ENCODE measurements around the gene ACSS1.

ACSS1 gene

DNA sequence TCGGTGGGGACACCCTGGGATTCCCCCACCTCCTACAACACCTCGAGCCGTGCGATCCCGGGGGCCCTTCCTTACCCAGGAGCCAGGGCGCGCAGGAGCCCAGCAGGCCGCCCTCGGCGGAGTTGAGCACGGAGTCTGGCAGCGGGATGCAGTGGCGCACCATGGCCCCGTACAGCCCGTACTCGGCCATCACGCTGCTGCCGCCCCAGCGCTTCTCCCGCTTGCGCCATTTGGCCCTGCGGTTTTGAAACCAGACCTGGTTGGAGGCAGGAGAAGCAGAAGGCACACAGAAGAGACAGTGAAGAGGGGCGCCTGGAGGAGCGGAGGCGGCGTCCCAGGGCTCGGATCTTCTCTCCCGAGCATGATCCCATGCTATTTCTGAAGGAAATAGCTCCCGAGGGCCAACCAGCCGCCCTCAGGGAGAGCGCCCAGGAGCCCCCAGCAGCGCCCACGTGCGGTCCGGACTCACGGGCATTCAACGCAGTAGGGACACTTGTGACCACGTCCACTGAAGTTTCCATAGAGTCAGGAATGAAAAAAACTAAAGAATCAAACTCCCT is 19.8 kb upstream of the ACSS1 start:
- DNase-seq, result no peak

DNA sequence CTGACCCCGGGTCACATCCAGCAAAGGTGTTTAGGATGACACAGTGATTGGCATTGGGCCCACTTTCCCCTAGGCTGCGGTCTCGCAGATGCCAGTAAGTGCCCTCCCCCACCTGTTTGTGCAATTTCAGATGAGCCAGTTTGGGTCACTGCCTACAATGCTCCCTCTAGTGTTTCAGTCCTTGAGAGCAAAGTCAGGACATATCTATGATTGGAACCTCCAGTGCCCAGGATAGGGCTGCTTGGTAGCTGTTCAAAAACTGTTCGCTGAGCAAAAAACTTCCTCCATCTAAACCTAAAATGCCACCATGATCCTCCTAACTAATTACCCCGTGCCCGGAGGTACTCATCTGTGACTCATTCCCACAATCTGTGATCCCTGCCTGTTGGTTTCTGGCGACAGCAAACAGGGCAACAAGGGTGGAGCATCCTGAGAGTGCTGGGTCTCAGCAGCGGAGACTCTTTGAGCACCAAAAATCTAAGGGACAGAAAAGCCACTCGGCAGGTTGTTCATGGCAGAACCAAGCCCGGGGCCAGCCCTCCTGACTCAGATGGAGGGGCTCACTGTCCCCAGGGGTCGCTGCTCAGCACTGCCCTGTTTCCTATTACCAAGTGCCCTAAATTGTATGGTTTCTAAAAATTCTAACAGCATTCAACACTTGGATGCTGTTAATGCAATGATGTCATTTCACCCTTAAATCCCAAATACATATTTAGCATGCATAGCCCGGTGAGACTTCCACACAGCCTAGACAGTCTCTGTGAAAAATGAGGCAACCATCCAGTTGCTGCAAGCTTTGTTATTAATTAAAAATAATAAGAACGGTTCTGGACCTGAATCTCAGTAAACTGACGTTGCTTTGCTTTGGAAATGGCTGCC is 19.0 kb upstream of the ACSS1 start:
- no peak for DNase-seq

DNA sequence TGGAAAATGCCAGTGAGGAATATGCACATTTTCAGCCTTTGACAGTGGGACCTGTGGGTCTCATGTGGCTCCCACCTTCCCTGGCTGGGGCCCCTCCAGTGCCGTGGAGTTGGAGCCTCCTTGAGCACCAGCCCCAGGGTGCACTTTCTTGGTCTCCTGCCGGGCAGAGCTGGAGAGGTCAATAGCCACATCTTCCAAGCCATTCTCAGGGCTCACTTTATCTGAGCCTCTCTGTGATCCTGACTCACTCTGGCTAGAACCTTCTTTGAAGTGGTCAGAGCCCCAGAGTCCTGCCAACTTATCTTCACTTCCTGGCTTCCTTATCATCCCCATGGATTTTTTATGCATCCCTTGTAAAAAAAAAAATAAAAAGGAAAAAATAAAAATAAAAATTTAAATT is 18.3 kb upstream of the ACSS1 start:
- no peak for DNase-seq

DNA sequence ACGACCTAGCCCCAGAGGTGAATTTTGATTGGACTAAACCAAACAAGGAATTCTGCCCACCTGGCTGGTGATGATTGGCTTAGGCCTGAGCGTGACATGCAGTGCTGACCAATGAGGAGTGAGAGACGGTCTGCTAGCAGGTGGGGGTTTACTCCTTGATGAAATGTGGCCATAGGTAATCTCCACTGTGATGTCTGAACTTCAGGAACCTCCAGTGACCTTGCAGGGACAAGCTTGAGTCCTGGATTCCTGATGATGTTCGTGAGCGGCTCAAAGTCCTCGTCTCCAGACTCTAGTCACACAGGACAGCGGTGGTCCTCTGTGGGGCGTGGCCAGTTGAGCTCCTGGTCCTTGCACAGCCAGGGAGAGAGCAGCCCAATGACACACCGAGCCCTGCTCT is 15.6 kb upstream of the ACSS1 start:
- no peak for DNase-seq

- DNase-seq, result no peak
Observed at GRCh38 chr20:25072226-25072811, 14.4 kb upstream of the ACSS1 start.

DNA sequence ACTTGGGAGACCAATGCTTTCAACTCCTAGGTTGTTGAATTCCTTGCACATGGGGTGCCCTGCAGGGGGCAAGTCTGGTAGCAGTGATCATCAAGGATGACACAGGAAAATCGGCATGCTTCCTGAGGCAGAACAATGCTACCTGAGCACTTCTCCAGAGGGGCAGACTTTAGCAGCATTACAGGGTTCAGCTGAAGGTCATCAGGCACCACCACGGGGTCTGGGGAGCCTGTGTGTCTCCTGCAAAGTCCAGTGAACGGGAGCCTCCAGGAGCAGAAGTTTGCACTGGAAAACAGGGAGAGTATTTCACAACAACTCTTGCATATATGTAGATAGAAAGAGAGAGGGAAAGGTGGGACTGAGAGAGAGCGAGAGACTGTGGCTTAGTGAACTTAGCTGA is 13.8 kb upstream of the ACSS1 start:
- no peak for DNase-seq

DNA sequence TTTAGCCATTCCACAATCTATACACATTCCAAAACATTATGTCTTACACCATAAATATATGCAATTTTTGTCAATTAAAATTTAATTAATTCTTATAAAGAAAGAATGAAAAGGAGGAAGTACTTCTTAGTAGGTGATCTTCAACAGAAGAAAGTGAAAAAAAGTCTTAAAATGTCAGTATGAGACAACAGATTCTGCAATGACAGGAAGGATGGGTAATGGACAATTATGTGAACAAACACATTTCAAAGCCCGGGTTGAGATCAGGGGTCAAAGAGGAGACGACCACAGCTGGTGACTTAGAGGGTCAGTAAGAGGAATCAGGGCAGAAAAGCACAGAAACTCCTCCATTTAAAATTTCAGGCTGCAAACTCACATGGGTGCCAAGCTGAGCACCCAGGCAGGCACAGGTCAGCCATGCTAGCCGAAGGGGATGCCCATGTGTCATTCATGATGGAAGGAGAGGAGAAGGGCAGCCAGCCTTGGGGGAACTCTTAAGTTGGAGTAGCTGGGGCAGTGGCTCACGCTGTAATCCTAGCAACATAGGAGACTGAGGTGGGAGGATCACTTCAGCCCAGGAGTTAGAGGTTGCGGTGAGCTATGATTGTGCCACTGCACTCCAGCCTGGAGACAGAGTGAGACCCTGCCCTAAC is 13.0 kb upstream of the ACSS1 start:
- DNase-seq, result no peak

DNA sequence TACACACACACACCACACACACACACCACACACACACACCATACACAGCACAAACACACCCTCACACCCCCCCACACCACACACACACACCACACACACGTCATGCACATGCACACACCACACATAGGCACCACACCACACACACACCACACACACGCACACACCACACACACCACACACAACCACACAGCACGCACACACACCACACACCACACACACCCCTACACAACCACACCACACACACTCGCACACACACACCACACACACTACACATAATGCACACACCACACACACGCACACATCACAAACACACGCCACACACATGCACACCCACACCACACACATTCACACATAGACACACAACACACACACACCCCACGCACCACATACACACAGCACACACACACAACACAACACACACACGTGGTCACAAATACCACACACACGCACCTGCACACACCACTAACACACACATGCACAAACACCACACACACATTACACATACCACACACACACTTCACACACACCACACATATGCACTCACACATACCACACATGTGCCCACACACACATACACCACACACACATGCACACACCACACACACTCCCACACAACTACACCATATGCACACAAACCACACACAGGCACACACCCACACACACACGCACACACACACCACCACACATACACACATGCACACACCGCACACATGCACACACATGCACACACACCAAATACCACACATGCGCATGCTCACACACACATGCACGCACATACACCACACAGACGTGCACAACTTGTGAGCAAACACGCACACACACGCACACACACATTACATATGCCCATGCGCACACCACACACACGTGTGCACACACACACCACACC is 9.4 kb upstream of the ACSS1 start:
- DNase-seq, result no peak

DNA sequence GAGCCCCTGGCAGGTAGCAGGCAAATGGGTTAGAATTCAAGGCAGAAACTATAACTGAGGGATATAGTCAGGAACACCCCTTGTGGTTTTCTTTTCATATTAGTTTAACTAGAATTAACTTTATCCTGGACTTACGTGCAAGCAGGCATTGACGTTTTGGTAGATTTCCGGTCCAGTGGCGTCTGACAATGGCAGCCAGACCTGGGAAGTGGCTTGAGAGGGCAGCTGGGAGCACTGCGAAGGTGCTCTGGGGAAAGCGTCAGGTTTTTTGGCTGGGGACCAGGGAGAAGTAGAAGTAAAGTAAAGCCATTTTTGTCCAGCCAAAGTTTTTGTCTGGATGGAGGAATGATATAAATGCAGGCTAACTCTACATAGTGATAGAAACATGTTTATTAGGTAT is 8.4 kb upstream of the ACSS1 start:
- DNase-seq, result no peak

GRCh38 chr20:25065625-25066338 is 7.8 kb upstream of the ACSS1 start:
- peak; percentile 69 for DNase-seq

DNA sequence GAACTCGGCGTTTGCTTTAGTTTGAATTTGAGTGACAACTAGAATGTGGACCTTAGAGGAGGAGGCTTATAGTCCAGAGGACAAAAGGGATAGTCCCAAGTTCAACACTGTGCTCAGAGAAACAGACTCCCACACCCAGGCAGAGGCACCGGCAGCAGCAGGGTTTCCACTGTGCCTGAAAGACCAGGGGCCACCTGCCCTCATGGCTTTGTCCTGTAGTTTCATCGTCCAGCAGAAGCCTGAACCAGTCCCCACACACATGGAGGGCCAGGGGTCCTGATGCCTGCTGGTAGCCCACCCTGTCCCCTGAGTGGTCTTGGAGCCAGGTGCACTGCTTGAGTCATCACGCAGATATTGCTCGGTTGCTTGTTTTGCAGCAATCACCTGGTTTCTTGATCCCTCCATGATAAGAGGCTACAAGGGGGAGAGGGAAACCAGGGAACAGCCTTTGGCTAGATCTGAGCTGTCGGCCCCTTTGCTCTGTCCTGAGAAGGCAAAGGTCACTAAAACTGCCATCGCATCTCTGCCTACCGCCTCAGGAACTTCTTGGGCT is 7.2 kb upstream of the ACSS1 start:
- no peak for DNase-seq

GRCh38 chr20:25064561-25065071 is 6.7 kb upstream of the ACSS1 start:
- no peak for DNase-seq

- no peak for DNase-seq
Observed at GRCh38 chr20:25063981-25064380, 6.0 kb upstream of the ACSS1 start.

- DNase-seq, result no peak
Observed at GRCh38 chr20:25063546-25063945, 5.6 kb upstream of the ACSS1 start.

DNA sequence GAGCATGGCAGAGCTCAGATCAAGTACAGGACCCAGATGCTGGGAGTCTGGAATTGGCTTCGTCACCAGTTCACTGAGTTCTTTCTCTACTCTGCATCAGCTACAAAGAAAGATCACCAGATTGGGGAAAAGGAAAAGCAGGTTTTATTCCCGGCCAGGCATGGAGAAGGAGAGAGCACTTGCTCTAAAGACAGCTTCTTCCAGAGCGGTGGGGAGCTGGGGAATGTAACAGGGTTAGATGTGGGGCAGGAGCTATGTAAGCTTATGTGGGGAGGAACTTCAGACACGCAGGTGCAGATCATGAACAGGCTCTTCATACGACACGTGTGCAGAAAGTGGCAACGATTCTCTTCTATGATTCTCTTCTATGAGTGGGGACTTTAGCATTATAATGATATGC is 4.9 kb upstream of the ACSS1 start:
- DNase-seq, result no peak

DNA sequence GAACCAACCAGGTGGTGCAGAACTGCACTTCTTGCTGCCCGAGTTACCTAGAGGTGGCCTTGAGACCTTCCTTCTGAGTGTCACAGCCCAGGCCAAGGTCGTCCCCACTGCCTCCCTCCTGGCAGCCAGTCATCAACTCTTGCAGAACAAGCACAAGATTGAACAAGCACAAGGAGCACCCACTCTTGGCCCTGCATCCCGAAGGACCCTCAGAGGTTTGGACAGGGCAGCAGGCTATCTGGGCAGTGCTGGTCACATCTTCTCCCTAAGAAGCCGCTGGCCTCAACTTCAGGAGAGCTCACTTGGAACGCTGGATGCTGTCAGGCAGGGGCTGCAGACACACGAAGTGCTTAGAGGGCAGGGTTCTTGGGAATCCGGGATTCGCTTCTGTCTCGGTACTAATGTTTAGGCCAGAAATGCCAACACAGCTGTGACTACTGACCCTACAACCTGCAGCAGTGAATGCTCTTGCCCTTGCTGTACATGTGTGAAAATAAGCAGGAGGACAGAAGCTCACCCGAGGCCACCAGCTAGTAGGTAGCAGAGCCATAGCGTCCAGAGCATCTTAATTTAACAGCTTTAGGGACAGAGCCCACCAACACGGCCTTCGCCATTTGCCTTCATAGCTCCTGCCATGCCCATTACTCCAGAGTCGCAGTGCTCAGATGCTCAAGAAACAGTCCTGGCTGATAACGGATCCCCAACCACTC is 4.0 kb upstream of the ACSS1 start:
- DNase-seq, result no peak

DNA sequence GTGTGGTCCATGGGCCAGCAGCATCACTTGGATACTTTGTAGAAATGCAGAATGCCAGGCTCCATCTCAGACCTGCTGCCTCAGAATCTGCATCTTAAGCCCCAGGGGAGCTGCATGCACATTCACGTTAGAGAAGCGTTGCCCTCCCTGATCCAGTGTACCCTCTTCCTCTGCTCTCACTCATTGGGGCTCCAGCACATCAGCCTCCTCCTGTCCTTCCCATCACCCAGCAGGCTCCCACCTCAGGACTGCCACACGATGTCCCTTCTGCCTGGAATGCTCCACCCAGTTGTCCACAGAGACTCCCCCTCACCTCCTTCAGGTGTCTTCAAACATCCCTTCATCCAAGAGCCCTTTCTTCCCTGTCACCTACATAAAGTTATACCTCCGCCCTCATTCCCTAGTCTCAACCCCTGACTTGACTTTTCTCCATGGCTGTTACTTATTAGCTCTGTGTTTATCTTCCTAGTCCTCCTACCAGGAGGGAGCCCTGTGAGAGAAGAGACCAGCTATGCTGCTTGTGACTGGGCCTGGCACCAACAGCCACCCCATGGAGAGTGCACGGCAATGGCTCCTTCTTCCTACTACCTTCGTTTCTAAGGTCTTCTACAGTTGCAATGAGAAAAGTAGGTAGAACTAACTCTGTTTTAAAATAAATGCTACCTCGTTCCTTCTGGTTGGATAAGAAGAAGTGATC is 3.3 kb upstream of the ACSS1 start:
- no peak for DNase-seq

GRCh38 chr20:25059866-25060465 is 2.0 kb upstream of the ACSS1 start:
- DNase-seq, result no peak
